Measurements from ENCODE around the gene NOXRED1.

DNA sequence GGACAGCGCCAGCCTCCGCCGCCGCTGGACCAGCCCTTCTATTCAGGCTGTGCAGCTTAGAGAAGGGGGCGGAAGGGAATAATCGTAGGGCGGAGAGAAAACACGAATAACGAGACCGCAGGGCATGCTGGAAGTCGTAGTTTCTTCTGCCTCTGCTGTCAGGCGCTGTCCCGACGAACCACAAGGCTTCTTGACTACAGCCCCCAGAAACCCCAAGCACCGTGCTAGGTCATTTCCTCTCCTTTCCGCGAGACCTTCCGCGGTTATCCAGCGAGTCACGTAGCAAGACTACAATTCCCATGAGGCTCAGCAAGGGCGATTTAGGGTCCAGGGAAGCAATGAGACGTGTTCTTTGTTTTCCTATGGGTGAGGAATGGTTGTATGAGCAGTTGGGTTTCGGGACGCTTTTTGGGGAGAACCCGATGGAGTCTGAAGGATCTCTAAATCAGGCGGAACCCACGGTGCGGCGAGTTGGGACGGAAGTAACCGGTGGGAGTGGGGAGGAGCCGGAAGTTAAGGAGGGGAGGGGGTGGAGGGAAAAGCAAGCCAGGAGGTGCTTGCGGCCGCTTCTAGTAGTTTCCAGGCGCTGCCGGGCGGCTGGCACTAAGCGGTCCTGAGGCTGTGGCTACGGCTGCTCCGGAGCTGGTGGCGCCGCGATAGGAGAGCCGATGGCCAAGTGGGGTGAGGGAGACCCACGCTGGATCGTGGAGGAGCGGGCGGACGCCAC is 34.4 kb upstream of the NOXRED1 start, which contains the start of the genes AHSA1 and VIPAS39:
- TF ChIP-seq, protein P1, sequence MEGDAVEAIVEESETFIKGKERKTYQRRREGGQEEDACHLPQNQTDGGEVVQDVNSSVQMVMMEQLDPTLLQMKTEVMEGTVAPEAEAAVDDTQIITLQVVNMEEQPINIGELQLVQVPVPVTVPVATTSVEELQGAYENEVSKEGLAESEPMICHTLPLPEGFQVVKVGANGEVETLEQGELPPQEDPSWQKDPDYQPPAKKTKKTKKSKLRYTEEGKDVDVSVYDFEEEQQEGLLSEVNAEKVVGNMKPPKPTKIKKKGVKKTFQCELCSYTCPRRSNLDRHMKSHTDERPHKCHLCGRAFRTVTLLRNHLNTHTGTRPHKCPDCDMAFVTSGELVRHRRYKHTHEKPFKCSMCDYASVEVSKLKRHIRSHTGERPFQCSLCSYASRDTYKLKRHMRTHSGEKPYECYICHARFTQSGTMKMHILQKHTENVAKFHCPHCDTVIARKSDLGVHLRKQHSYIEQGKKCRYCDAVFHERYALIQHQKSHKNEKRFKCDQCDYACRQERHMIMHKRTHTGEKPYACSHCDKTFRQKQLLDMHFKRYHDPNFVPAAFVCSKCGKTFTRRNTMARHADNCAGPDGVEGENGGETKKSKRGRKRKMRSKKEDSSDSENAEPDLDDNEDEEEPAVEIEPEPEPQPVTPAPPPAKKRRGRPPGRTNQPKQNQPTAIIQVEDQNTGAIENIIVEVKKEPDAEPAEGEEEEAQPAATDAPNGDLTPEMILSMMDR (IDR thresholded peaks at IDR 0.05): no peak
- TF ChIP-seq POLR2AphosphoS5 (IDR thresholded peaks at IDR 0.05; ENCODE audit: insufficient read depth in 1 of 2, low read depth in 1 of 2) (peak; percentile 84 to 90), POLR2A (IDR thresholded peaks at IDR 0.05) (peak in 1 of 2 donors; percentile 71)

Data from vagina (tissue), 2 donors.